Fibroblast of skin of back (primary cell): ENCODE measurements around the gene OR52N1. TPM values are rescaled to one million over a fixed set of nuclear protein-coding genes. Genes with fewer than 3 reads are reported as not detected.

Source experiments
- DNase-seq: peaks from one replicate; pipeline ENCODE4 v3.0.0-alpha.2; 2013
- polyA plus RNA-seq, 2 experiments: library from polyadenylated mRNA; unstranded; fragments of 120-200 nt; gene quantifications; one replicate each; pipeline ENCODE4 v1.2.1, GENCODE V29; 2013; ENCODE audit not compliant: insufficient read length in 2 of 2

The OR52N1 gene
- not detected for polyA plus RNA-seq (2013, experiment 1 of 2; ENCODE audit: insufficient read length)
- polyA plus RNA-seq (2013, experiment 2 of 2; ENCODE audit: insufficient read length): not detected

- DNase-seq: no peak
Observed at GRCh38 chr11:5791165-5791564, at the start of gene OR52N1. OR52N1 (minus strand) TSS chr11:5791265; CDS start chr11:5788816, 2,449 bp downstream.

GRCh38 chr11:5837695-5838094 is 46.6 kb upstream of the OR52N1 start:
- no peak for DNase-seq

GRCh38 chr11:5833446-5833845 is 42.4 kb upstream of the OR52N1 start:
- DNase-seq: no peak

- no peak for DNase-seq
Observed at GRCh38 chr11:5831196-5831829, 40.2 kb upstream of the OR52N1 start.

- DNase-seq: no peak
Observed at GRCh38 chr11:5818245-5818886, 27.3 kb upstream of the OR52N1 start.

GRCh38 chr11:5815534-5815933 is 24.5 kb upstream of the OR52N1 start:
- DNase-seq: no peak

GRCh38 chr11:5809905-5810795 is 19.1 kb upstream of the OR52N1 start:
- no peak for DNase-seq

- no peak for DNase-seq
Observed at GRCh38 chr11:5809122-5809519, 18.1 kb upstream of the OR52N1 start.

- peak; percentile 66 for DNase-seq
Observed at GRCh38 chr11:5808500-5809121, 17.5 kb upstream of the OR52N1 start, which contains the start of gene OR52N2. OR52N2 (plus strand) TSS chr11:5808924; CDS start chr11:5820336, 11,412 bp downstream.

GRCh38 chr11:5807580-5807979 is 16.5 kb upstream of the OR52N1 start:
- no peak for DNase-seq

- DNase-seq: no peak
Observed at GRCh38 chr11:5803982-5804381, 12.9 kb upstream of the OR52N1 start.

- no peak for DNase-seq
Observed at GRCh38 chr11:5796541-5796940, 5.5 kb upstream of the OR52N1 start.

- DNase-seq: no peak
Observed at GRCh38 chr11:5783255-5783654, 7.8 kb downstream of the OR52N1 start, which contains the start of gene OR52N5. OR52N5 (minus strand) TSS chr11:5783355; CDS start chr11:5778634, 4,721 bp downstream.

GRCh38 chr11:5767056-5767455 is 24.0 kb downstream of the OR52N1 start:
- DNase-seq: no peak

- no peak for DNase-seq
Observed at GRCh38 chr11:5753943-5754342, 37.1 kb downstream of the OR52N1 start, which contains the start of gene OR52N4. OR52N4 (plus strand) TSS chr11:5754243; CDS start chr11:5754741, 498 bp downstream.

GRCh38 chr11:5749836-5750235 is 41.2 kb downstream of the OR52N1 start:
- no peak for DNase-seq

GRCh38 chr11:5746614-5747013 is 44.5 kb downstream of the OR52N1 start:
- no peak for DNase-seq

GRCh38 chr11:5738431-5738830 is 52.6 kb downstream of the OR52N1 start:
- DNase-seq: no peak

GRCh38 chr11:5737670-5738392 is 53.2 kb downstream of the OR52N1 start:
- DNase-seq: no peak

- DNase-seq: no peak
Observed at GRCh38 chr11:5737091-5737490, 54.0 kb downstream of the OR52N1 start.
